Transverse colon (tissue), 3 donors: ENCODE results near the gene FMR1NB.

Source experiments
- POLR2A ChIP-seq: fragments of 450-650 bp; IDR thresholded peaks from one replicate; pipeline ENCODE4 v1.6.1; 2016; ENCODE audit warnings: antibody characterized with exemption, mild to moderate bottlenecking, moderate library complexity
- TF ChIP-seq, protein P1 (sequence below), 5 experiments: fragments of 200-600 bp in 3 of 5; fragments of 450-650 bp in 2 of 5; sonication (generic) in 3 of 5; IDR thresholded peaks; 1 replicate in 2 of 5; 2 replicates in 3 of 5; pipeline ENCODE4 v1.5.1; 2016 to 2017; ENCODE audit warnings: antibody characterized with exemption in 5 of 5, inconsistent platforms in 3 of 5, mild to moderate bottlenecking in 2 of 5, moderate library complexity in 1 of 5

GRCh38 chrX:148043271-148043855 is 62.2 kb downstream of the FMR1NB start:
- TF ChIP-seq, protein P1, sequence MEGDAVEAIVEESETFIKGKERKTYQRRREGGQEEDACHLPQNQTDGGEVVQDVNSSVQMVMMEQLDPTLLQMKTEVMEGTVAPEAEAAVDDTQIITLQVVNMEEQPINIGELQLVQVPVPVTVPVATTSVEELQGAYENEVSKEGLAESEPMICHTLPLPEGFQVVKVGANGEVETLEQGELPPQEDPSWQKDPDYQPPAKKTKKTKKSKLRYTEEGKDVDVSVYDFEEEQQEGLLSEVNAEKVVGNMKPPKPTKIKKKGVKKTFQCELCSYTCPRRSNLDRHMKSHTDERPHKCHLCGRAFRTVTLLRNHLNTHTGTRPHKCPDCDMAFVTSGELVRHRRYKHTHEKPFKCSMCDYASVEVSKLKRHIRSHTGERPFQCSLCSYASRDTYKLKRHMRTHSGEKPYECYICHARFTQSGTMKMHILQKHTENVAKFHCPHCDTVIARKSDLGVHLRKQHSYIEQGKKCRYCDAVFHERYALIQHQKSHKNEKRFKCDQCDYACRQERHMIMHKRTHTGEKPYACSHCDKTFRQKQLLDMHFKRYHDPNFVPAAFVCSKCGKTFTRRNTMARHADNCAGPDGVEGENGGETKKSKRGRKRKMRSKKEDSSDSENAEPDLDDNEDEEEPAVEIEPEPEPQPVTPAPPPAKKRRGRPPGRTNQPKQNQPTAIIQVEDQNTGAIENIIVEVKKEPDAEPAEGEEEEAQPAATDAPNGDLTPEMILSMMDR (IDR thresholded peaks at IDR 0.05), result no peak
- TF ChIP-seq POLR2A, result no peak
